GM18858 (cell line): ENCODE results near the gene CORO7.
"Not testable (repeated sequence)": the region's sequence is repeated elsewhere in the genome, so short reads cannot be mapped to it uniquely, and the experiment has no call there.

Source experiments
- ATAC-seq: cut with Tn5 transposase; IDR thresholded peaks from one replicate; pipeline ENCODE4 v1.9.1; 2021; ENCODE audit not compliant: unreplicated experiment

The CORO7 gene

GRCh38 chr16:4340443-4340842, 76.0 kb downstream of the CORO7 start:
- no peak for ATAC-seq

GRCh38 chr16:4339909-4340308, 76.5 kb downstream of the CORO7 start:
- no peak for ATAC-seq

GRCh38 chr16:4339455-4339854, 76.9 kb downstream of the CORO7 start:
- ATAC-seq = no peak

- ATAC-seq = no peak
Observed at GRCh38 chr16:4338712-4339299, 77.6 kb downstream of the CORO7 start.

- ATAC-seq = no peak
Observed at GRCh38 chr16:4338125-4338582, 78.2 kb downstream of the CORO7 start.

GRCh38 chr16:4337540-4338088, 78.8 kb downstream of the CORO7 start:
- ATAC-seq = no peak

- no peak for ATAC-seq
Observed at GRCh38 chr16:4336701-4337539, 79.5 kb downstream of the CORO7 start.

GRCh38 chr16:4334724-4335495, 81.5 kb downstream of the CORO7 start:
- no peak for ATAC-seq

- not testable (repeated sequence) for ATAC-seq
Observed at GRCh38 chr16:4333714-4334113, 82.7 kb downstream of the CORO7 start.

GRCh38 chr16:4333308-4333638, 83.1 kb downstream of the CORO7 start:
- no peak for ATAC-seq

- no peak for ATAC-seq
Observed at GRCh38 chr16:4332623-4333307, 83.6 kb downstream of the CORO7 start.

- ATAC-seq = no peak
Observed at GRCh38 chr16:4332083-4332482, 84.3 kb downstream of the CORO7 start.

GRCh38 chr16:4330277-4330874, 86.0 kb downstream of the CORO7 start:
- ATAC-seq = no peak

GRCh38 chr16:4328782-4329775, 87.3 kb downstream of the CORO7 start:
- ATAC-seq = no peak

GRCh38 chr16:4328046-4328781, 88.2 kb downstream of the CORO7 start:
- no peak for ATAC-seq

- ATAC-seq = no peak
Observed at GRCh38 chr16:4327386-4328045, 88.9 kb downstream of the CORO7 start.

- ATAC-seq = no peak
Observed at GRCh38 chr16:4325253-4325758, 91.1 kb downstream of the CORO7 start.
